ENCODE measurements around the gene HDAC5.

- no peak for TF ChIP-seq CTCF (tag by site-specific recombination; IDR thresholded peaks at IDR 0.05)
- TF ChIP-seq REST (tag by site-specific recombination; IDR thresholded peaks at IDR 0.05), result no peak
- no peak for TF ChIP-seq ZNF785 (tag by site-specific recombination; IDR thresholded peaks at IDR 0.05)
- TF ChIP-seq ZNF24 (tag by site-specific recombination; IDR thresholded peaks at IDR 0.05), result no peak
- peak; percentile 60 for TF ChIP-seq ZBTB20 (tag by site-specific recombination; IDR thresholded peaks at IDR 0.05)
- TF ChIP-seq ZNF530 (tag by site-specific recombination; IDR thresholded peaks at IDR 0.05; ENCODE audit: low read depth), result no peak
- TF ChIP-seq, protein P1, sequence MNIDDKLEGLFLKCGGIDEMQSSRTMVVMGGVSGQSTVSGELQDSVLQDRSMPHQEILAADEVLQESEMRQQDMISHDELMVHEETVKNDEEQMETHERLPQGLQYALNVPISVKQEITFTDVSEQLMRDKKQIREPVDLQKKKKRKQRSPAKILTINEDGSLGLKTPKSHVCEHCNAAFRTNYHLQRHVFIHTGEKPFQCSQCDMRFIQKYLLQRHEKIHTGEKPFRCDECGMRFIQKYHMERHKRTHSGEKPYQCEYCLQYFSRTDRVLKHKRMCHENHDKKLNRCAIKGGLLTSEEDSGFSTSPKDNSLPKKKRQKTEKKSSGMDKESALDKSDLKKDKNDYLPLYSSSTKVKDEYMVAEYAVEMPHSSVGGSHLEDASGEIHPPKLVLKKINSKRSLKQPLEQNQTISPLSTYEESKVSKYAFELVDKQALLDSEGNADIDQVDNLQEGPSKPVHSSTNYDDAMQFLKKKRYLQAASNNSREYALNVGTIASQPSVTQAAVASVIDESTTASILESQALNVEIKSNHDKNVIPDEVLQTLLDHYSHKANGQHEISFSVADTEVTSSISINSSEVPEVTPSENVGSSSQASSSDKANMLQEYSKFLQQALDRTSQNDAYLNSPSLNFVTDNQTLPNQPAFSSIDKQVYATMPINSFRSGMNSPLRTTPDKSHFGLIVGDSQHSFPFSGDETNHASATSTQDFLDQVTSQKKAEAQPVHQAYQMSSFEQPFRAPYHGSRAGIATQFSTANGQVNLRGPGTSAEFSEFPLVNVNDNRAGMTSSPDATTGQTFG (tag by site-specific recombination; IDR thresholded peaks at IDR 0.05; ENCODE audit: borderline replicate concordance), result no peak
- TF ChIP-seq ZNF510 (tag by site-specific recombination; IDR thresholded peaks at IDR 0.05; ENCODE audit: insufficient replicate concordance), result no peak
- TF ChIP-seq ZNF580 (tag by site-specific recombination; IDR thresholded peaks at IDR 0.05), result no peak
Measured at GRCh38 chr17:44074231-44074910, 49.1 kb downstream of the HDAC5 start.
